K562 (cell line): ENCODE results near the gene MGRN1. TPM values are rescaled to one million over a fixed set of nuclear protein-coding genes. Genes with fewer than 3 reads are reported as not detected.

Source experiments
- ATAC-seq: fragments of 200-7000 bp; cut with Tn5 transposase; 3 replicates; pipeline ENCODE4 v1.9.1; 2020; ENCODE audit warnings: moderate library complexity
- BruUV-seq: library from RNA; stranded (reverse); fragments of 400-500 nt; replicated peaks from 2 replicates; lab custom pipeline; 2021; lab: Mats Ljungman, UMichigan
- CTCF ChIA-PET: fragments of 300-600 bp; formaldehyde crosslinking; extraction: SDS; loops from one replicate; lab custom pipeline; 2021; ENCODE audit warnings: low intra/inter-chr PET ratio; lab: Yijun Ruan, JAX
- POLR2A ChIA-PET: fragments of 300-600, 350-650 bp; sonication (Branson Sonifier 250); formaldehyde crosslinking; extraction: SDS; loops from one replicate; lab custom pipeline; 2021; ENCODE audit warnings: antibody characterized with exemption, inconsistent platforms; lab: Yijun Ruan, JAX
- DNase-seq, 4 experiments: peaks; one replicate each; pipeline versions ENCODE4 v3.0.0 to v3.0.0-alpha.2; 2011 to 2018; ENCODE audit warnings: low spot score in 3 of 4, mixed read lengths in 3 of 4; ENCODE audit errors: extremely low read depth in 1 of 4
- FAIRE-seq: peaks from 2 replicates; lab custom pipeline; 2011; peaks lifted over from hg19 to GRCh38; lab: Jason Lieb, UNC
- H2AFZ ChIP-seq: 2 replicates; pipeline ENCODE4 v1.6.0; 2011; ENCODE audit warnings: low read depth, low read length, control low read depth, inconsistent platforms
- H3K27ac ChIP-seq: fragments of 200-600 bp; 3 replicates; pipeline ENCODE4 v1.8.0; 2011; ENCODE audit warnings: low read depth, mild to moderate bottlenecking, control low read depth, inconsistent platforms, low read length, moderate library complexity, mixed read lengths; ENCODE audit errors: extremely low read depth
- H3K27me3 ChIP-seq, 2 experiments: fragments of 300-600 bp in 1 of 2; 2 replicates in 1 of 2; 3 replicates in 1 of 2; pipeline versions ENCODE4 v1.6.0 to v1.8.0; 2011; ENCODE audit warnings: inconsistent platforms in 2 of 2, low read length in 2 of 2, mild to moderate bottlenecking in 1 of 2, mixed read lengths in 1 of 2, moderate library complexity in 1 of 2; ENCODE audit not compliant: control insufficient read depth in 2 of 2, insufficient read depth in 2 of 2
- H3K36me3 ChIP-seq: fragments of 300-600 bp; 3 replicates; pipeline ENCODE4 v1.8.0; 2011; ENCODE audit warnings: mild to moderate bottlenecking, low read length, inconsistent platforms; ENCODE audit not compliant: control insufficient read depth, insufficient read depth
- H3K4me1 ChIP-seq, 2 experiments: fragments of 200-600 bp in 1 of 2; replicated peaks in 1 of 2; 2 replicates in 1 of 2; 3 replicates in 1 of 2; pipeline versions ENCODE4 v1.5.1 to v1.8.0; 2011; ENCODE audit warnings: inconsistent platforms in 2 of 2, low read length in 2 of 2, mild to moderate bottlenecking in 1 of 2, mixed read lengths in 1 of 2, moderate library complexity in 1 of 2; ENCODE audit not compliant: control insufficient read depth in 2 of 2, insufficient read depth in 2 of 2
- H3K4me2 ChIP-seq: 2 replicates; pipeline ENCODE4 v1.6.1; 2011; ENCODE audit warnings: low read length, control low read depth, inconsistent platforms, mixed read lengths; ENCODE audit not compliant: insufficient read depth
- H3K4me3 ChIP-seq: fragments of 200-600 bp; sonication (generic), shearing (Covaris generic); 2 replicates; pipeline ENCODE4 v1.5.1; 2016; ENCODE audit warnings: control low read depth, inconsistent platforms
- H3K79me2 ChIP-seq: fragments of 200-600 bp; 3 replicates; pipeline ENCODE4 v1.8.0; 2011; ENCODE audit warnings: low read length, inconsistent platforms; ENCODE audit not compliant: control insufficient read depth, insufficient read depth
- H3K9ac ChIP-seq, 2 experiments: 2 replicates each; pipeline versions ENCODE4 v1.6.0 to v1.6.1; 2011; ENCODE audit warnings: low read depth in 2 of 2, low read length in 2 of 2, control low read depth in 1 of 2, inconsistent platforms in 1 of 2, mild to moderate bottlenecking in 1 of 2, mixed read lengths in 1 of 2; ENCODE audit not compliant: insufficient read depth in 1 of 2
- H3K9me1 ChIP-seq: one replicate; pipeline ENCODE4 v1.6.0; 2011; ENCODE audit warnings: inconsistent platforms, mild to moderate bottlenecking, low read length, moderate library complexity; ENCODE audit not compliant: control insufficient read depth, insufficient read depth
- H3K9me3 ChIP-seq: replicated peaks from 2 replicates; pipeline ENCODE4 v1.5.1; 2011; ENCODE audit warnings: low read depth, low read length, inconsistent platforms; ENCODE audit not compliant: control insufficient read depth, insufficient read depth
- H4K20me1 ChIP-seq: replicated peaks from 2 replicates; pipeline ENCODE4 v1.6.1; 2011; ENCODE audit warnings: low read length, inconsistent platforms, mixed read lengths; ENCODE audit not compliant: control insufficient read depth, insufficient read depth
- BACH1 ChIP-seq: fragments of 200-800 bp; sonication (Bioruptor generic); IDR thresholded peaks from 2 replicates; pipeline ENCODE4 v1.6.1; 2016; ENCODE audit warnings: missing genetic modification characterization, missing compliant biosample characterization
- E2F1 ChIP-seq: sonication (generic); formaldehyde crosslinking; IDR thresholded peaks from 2 replicates; pipeline ENCODE4 v1.8.1; 2023; ENCODE audit warnings: mild to moderate bottlenecking, missing genetic modification reagents, moderate library complexity
- GATA2 ChIP-seq: sonication (generic); formaldehyde crosslinking; IDR thresholded peaks from 2 replicates; pipeline ENCODE4 v1.4.0; 2020; ENCODE audit warnings: mild to moderate bottlenecking, missing genetic modification reagents
- KDM1A ChIP-seq, 2 experiments: fragments of 450-650 bp; IDR thresholded peaks; 2 replicates each; pipeline ENCODE4 v1.6.1; 2016; ENCODE audit warnings: mild to moderate bottlenecking in 2 of 2
- KLF16 ChIP-seq: IDR thresholded peaks from 2 replicates; pipeline ENCODE4 v1.6.1; 2016; ENCODE audit warnings: antibody characterized with exemption
- NFATC3 ChIP-seq: fragments of 450-650 bp; IDR thresholded peaks from 2 replicates; pipeline ENCODE4 v1.6.1; 2017; ENCODE audit warnings: mild to moderate bottlenecking
- ZBTB43 ChIP-seq: sonication (generic); formaldehyde crosslinking; IDR thresholded peaks from 2 replicates; pipeline ENCODE4 v1.8.0; 2023; ENCODE audit warnings: mild to moderate bottlenecking, missing genetic modification reagents
- ZBTB8A ChIP-seq: fragments of 450-650 bp; IDR thresholded peaks from 2 replicates; pipeline ENCODE4 v1.6.1; 2018; ENCODE audit warnings: mild to moderate bottlenecking, moderate library complexity; ENCODE audit not compliant: partially characterized antibody
- ZKSCAN1 ChIP-seq: fragments of 150-350 bp; IDR thresholded peaks from 2 replicates; pipeline ENCODE4 v1.6.1; 2016; ENCODE audit warnings: low read depth, low read length
- ZNF431 ChIP-seq: sonication (generic); formaldehyde crosslinking; IDR thresholded peaks from 2 replicates; pipeline ENCODE4 v1.8.0; 2022; ENCODE audit warnings: mild to moderate bottlenecking, missing genetic modification reagents
- WGBS: fragments of 100-300 bp; shearing (Covaris generic); methylation state at CpG from one replicate; pipeline ENCODE4 v1.1.6; 2016; ENCODE audit warnings: low coverage, mixed read lengths; ENCODE audit not compliant: insufficient coverage; ENCODE audit errors: missing lambda C conversion rate; 5-methylcytosine and 5-hydroxymethylcytosine counted together
- in situ Hi-C: fragments of 300-500 bp; cut with MboI; formaldehyde crosslinking; loops from 4 replicates; pipeline ENCODE4 v1.15.0; 2018; ENCODE audit warnings: inconsistent platforms, mixed read lengths
- intact Hi-C: fragments of 100-400 bp; cut with micrococcal nuclease; formaldehyde crosslinking; loops from 2 replicates; pipeline ENCODE4 v1.14.2; 2022
- polyA plus RNA-seq, 8 experiments: library from polyadenylated mRNA; depleted of rRNA in 4 of 8; stranded (reverse) in 5 of 8; unstranded in 3 of 8; fragments of >200 nt; fragmentation: Nextera tagmentation in 2 of 8; fragmentation: Illumina TruSeq in 1 of 8; extraction: Ambion mirVana in 2 of 8; extraction: Trizol in 1 of 8; gene quantifications; 2 replicates each; pipeline versions ENCODE4 v1.2.1 to v1.2.3, GENCODE V29; 2011 to 2014; ENCODE audit warnings: inconsistent platforms in 1 of 8, missing spikeins in 1 of 8
- total RNA-seq, 7 experiments: library from RNA; depleted of rRNA in 6 of 7; stranded (reverse); fragments of >200 nt in 6 of 7; fragmentation: Illumina TruSeq in 2 of 7; extraction: Trizol in 2 of 7; gene quantifications; 2 replicates each; pipeline versions ENCODE4 v1.2.1 to v1.2.3, GENCODE V29; 2011 to 2021; ENCODE audit warnings: low replicate concordance in 1 of 7

MGRN1 gene
- total and polyA plus RNA-seq, 9 of the 15 experiments (the other 6 are each of a cell fraction or from before 2014, with no cell fraction given): 0.15 to 37.9 (median 6.0) TPM

GRCh38 chr16:4677994-4678393 lies 53.4 kb downstream of the MGRN1 start:
- Histone ChIP-seq H3K36me3 (peaks cover 37% of the 10 kb centered on the region; the same call in 1 of the 3 replicates), H3K9ac (peak overlapping the region in 1 of 2 experiments; percentile 52; a peak in 1 of 4 replicates), H3K9me3 (no peaks in the 10 kb centered on the region), H2AFZ (no peak overlapping the region), H3K27ac (no peak overlapping the region), H3K4me3 (no peak overlapping the region), H3K79me2 (no peaks in the 10 kb centered on the region), H3K9me1 (no peaks in the 10 kb centered on the region), H3K4me1 (peaks cover 0 to 67% of the 10 kb centered on the region in 2 experiments; a peak in 2 of 5 replicates), H4K20me1 (no peaks in the 10 kb centered on the region), H3K27me3 (no peaks in the 10 kb centered on the region), H3K4me2 (no peak overlapping the region)
- FAIRE-seq: no peak
- no peak for ATAC-seq
- no peak for DNase-seq
- CTCF ChIA-PET: no interaction called here
- POLR2A ChIA-PET: interaction anchor here (0.6 kb wide), 1 partner anchor 63 kb away, joined by 3 read pairs; the partner anchor contains the start of gene UBALD1
- intact Hi-C loops (no loop called here), in situ Hi-C loops (no loop called here)
- WGBS: 85% methylated on average over 9 of the region's 9 CpGs
- no peak for TF ChIP-seq KDM1A (IDR thresholded peaks at IDR 0.05)
- no peak for TF ChIP-seq BACH1
- TF ChIP-seq E2F1: no peak
- TF ChIP-seq KLF16: no peak
- no peak for TF ChIP-seq ZBTB43 (CRISPR knock-in tag)
- no peak for TF ChIP-seq ZBTB8A
- no peak for TF ChIP-seq NFATC3
- no peak for TF ChIP-seq ZKSCAN1
- no peak for TF ChIP-seq GATA2 (CRISPR knock-in tag)
- TF ChIP-seq ZNF431 (CRISPR knock-in tag): no peak
- no TSS peak for BruUV-seq
